ENCODE data around the gene PRKAB2. TPM values are rescaled to one million over a fixed set of nuclear protein-coding genes. Genes with fewer than 3 reads are reported as not detected.

The PRKAB2 gene
- 23.3 and 25.1 TPM in 2 replicates for total RNA-seq

GRCh38 chr1:147172168-147173016 is at the start of gene PRKAB2:
PRKAB2 (minus strand) TSS chr1:147172470; CDS start chr1:147172144, 326 bp downstream.

Other genes starting within 250 kb of the PRKAB2 start
- gene NBPF12, start 234.1 kb downstream of the PRKAB2 start, total RNA-seq, result 5.4 and 7.9 TPM in 2 replicates
- 0.98 and 2.4 TPM in 2 replicates for gene FMO5, start 52.9 kb upstream of the PRKAB2 start, total RNA-seq
- 11.8 and 19.0 TPM in 2 replicates for gene CHD1L, start 70.2 kb upstream of the PRKAB2 start, total RNA-seq